ENCODE measurements around the gene ARG2. TPM values are rescaled to one million over a fixed set of nuclear protein-coding genes. Genes with fewer than 3 reads are reported as not detected.

Gene ARG2
- total RNA-seq, 1 donor from 2014 or later = 78.7 TPM

- DNase-seq = no peak
- H3K4me3 Mint-ChIP-seq (ENCODE audit: unreplicated experiment) = no peak overlapping the region
- no peaks in the 10 kb centered on the region for H3K9me3 Mint-ChIP-seq (ENCODE audit: unreplicated experiment)
- no peaks in the 10 kb centered on the region for H3K4me1 Mint-ChIP-seq (ENCODE audit: low read depth, unreplicated experiment)
- TF ChIP-seq, protein P1, sequence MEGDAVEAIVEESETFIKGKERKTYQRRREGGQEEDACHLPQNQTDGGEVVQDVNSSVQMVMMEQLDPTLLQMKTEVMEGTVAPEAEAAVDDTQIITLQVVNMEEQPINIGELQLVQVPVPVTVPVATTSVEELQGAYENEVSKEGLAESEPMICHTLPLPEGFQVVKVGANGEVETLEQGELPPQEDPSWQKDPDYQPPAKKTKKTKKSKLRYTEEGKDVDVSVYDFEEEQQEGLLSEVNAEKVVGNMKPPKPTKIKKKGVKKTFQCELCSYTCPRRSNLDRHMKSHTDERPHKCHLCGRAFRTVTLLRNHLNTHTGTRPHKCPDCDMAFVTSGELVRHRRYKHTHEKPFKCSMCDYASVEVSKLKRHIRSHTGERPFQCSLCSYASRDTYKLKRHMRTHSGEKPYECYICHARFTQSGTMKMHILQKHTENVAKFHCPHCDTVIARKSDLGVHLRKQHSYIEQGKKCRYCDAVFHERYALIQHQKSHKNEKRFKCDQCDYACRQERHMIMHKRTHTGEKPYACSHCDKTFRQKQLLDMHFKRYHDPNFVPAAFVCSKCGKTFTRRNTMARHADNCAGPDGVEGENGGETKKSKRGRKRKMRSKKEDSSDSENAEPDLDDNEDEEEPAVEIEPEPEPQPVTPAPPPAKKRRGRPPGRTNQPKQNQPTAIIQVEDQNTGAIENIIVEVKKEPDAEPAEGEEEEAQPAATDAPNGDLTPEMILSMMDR (IDR thresholded peaks at IDR 0.05; ENCODE audit: partially characterized antibody, unreplicated experiment) = no peak
- no peaks in the 10 kb centered on the region for H3K36me3 Mint-ChIP-seq (ENCODE audit: unreplicated experiment)
- H3K27ac Mint-ChIP-seq (ENCODE audit: unreplicated experiment) = no peak overlapping the region
- H3K27me3 Mint-ChIP-seq (ENCODE audit: unreplicated experiment) = no peaks in the 10 kb centered on the region
Measured at GRCh38 chr14:67683842-67684241, 64.1 kb downstream of the ARG2 start.

GRCh38 chr14:67690011-67690410 is 70.3 kb downstream of the ARG2 start:
- TF ChIP-seq, protein P1 (IDR thresholded peaks at IDR 0.05; ENCODE audit: partially characterized antibody, unreplicated experiment) = no peak
- Mint-ChIP-seq H3K4me3 (ENCODE audit: unreplicated experiment) (no peak overlapping the region), H3K9me3 (ENCODE audit: unreplicated experiment) (peaks cover 5% of the 10 kb centered on the region), H3K36me3 (ENCODE audit: unreplicated experiment) (no peaks in the 10 kb centered on the region), H3K27me3 (ENCODE audit: unreplicated experiment) (no peaks in the 10 kb centered on the region), H3K27ac (ENCODE audit: unreplicated experiment) (no peak overlapping the region), H3K4me1 (ENCODE audit: low read depth, unreplicated experiment) (peaks cover 9% of the 10 kb centered on the region)
- DNase-seq = no peak

GRCh38 chr14:67694791-67695393 is 75.2 kb downstream of the ARG2 start:
- H3K27me3 Mint-ChIP-seq (ENCODE audit: unreplicated experiment) = no peaks in the 10 kb centered on the region
- H3K4me3 Mint-ChIP-seq (ENCODE audit: unreplicated experiment) = peak overlapping the region; percentile 96
- peaks cover 8% of the 10 kb centered on the region for H3K9me3 Mint-ChIP-seq (ENCODE audit: unreplicated experiment)
- peak; percentile 65 for DNase-seq
- peak overlapping the region; percentile 96 for H3K27ac Mint-ChIP-seq (ENCODE audit: unreplicated experiment)
- H3K36me3 Mint-ChIP-seq (ENCODE audit: unreplicated experiment) = no peaks in the 10 kb centered on the region
- peaks cover 9% of the 10 kb centered on the region for H3K4me1 Mint-ChIP-seq (ENCODE audit: low read depth, unreplicated experiment)
- TF ChIP-seq, protein P1 (IDR thresholded peaks at IDR 0.05; ENCODE audit: partially characterized antibody, unreplicated experiment) = no peak

DNA sequence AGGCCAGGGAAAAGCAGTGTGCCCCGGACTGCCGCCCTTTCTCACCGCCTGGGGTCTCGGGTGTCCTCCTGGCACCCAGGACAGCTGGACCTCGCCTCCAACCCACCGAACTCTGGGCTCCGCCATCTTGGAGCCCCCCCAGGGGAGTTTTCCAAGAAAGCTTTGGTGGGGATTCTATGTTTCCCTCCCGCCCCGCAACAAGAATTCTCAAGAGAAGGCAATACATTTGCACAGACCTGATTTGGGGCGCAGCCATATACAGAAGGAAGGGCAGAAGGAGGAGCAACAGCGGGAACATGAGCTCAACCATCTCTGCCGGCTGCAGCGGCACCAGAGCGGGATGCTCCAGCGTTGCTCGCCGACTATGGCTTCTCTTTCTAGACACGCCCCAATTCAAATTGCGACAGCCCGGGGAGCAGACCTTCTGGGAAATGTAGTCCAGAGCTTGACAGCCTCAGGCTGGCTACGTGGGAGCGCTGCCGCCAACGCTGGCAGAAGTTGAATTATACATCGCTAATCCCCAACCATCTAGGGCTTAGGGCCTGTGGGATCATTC is 75.8 kb downstream of the ARG2 start, which contains the start of gene RDH11:
Gene RDH11 (minus strand): TSS at position 371 of the 556 bp plus-strand sequence. CDS start 61 bp downstream, at position 310.
- Mint-ChIP-seq H3K27me3 (ENCODE audit: unreplicated experiment) (no peaks in the 10 kb centered on the region), H3K9me3 (ENCODE audit: unreplicated experiment) (peaks cover 8% of the 10 kb centered on the region), H3K36me3 (ENCODE audit: unreplicated experiment) (no peaks in the 10 kb centered on the region), H3K27ac (ENCODE audit: unreplicated experiment) (peak within 1 kb of the TSS; percentile 96), H3K4me3 (ENCODE audit: unreplicated experiment) (peak within 1 kb of the TSS; percentile 96), H3K4me1 (ENCODE audit: low read depth, unreplicated experiment) (peaks cover 9% of the 10 kb centered on the region)
- DNase-seq = peak; percentile 85
- TF ChIP-seq, protein P1 (IDR thresholded peaks at IDR 0.05; ENCODE audit: partially characterized antibody, unreplicated experiment) = no peak

DNA sequence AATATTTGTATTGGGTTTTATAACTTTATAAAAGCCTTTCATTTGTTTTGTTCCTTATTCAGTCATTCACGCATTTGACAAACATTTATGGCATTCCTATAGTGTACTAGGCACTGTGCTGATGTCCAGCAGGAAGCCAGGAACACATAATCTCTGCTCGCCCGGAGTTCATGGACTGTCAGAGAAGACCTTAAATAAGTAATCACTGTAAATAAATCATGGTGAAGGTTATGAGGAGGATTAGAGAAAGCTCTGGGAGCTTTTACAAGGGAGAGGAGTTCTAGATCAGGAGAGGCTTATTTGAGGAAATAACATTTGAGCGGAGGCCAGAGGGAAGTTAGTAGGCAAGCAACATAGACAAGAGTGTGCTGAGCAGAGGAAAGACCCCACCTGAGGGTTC is 77.3 kb downstream of the ARG2 start:
- H3K9me3 Mint-ChIP-seq (ENCODE audit: unreplicated experiment) = peaks cover 8% of the 10 kb centered on the region
- H3K4me1 Mint-ChIP-seq (ENCODE audit: low read depth, unreplicated experiment) = peaks cover 9% of the 10 kb centered on the region
- TF ChIP-seq, protein P1 (IDR thresholded peaks at IDR 0.05; ENCODE audit: partially characterized antibody, unreplicated experiment) = no peak
- H3K36me3 Mint-ChIP-seq (ENCODE audit: unreplicated experiment) = no peaks in the 10 kb centered on the region
- DNase-seq = no peak
- H3K27me3 Mint-ChIP-seq (ENCODE audit: unreplicated experiment) = no peaks in the 10 kb centered on the region
- H3K4me3 Mint-ChIP-seq (ENCODE audit: unreplicated experiment) = no peak overlapping the region
- H3K27ac Mint-ChIP-seq (ENCODE audit: unreplicated experiment) = no peak overlapping the region
